Measurements from ENCODE around the gene CGNL1.
A peak's percentile ranks its signal among the peaks of the same experiment; 100 is the strongest.

CGNL1 gene

GRCh38 chr15:57551715-57552677, 175.7 kb downstream of the CGNL1 start:
- peak; percentile 73 for DNase-seq (ENCODE audit: low spot score)
- H3K4me1 ChIP-seq (ENCODE audit: control insufficient read depth in 2 of 2, insufficient read depth in 1 of 2, low read depth in 1 of 2, low read length in 2 of 2) = peaks cover 16 to 31% of the 10 kb centered on the region in 2 donors

GRCh38 chr15:57552678-57553334, 176.5 kb downstream of the CGNL1 start:
- no peak overlapping the region for H3K23ac ChIP-seq (ENCODE audit: low read depth, low read length, poor library complexity)
- H4K91ac ChIP-seq (ENCODE audit: low read depth, low read length, poor library complexity) = no peak overlapping the region
- H3K4me1 ChIP-seq (ENCODE audit: control insufficient read depth in 2 of 2, insufficient read depth in 1 of 2, low read depth in 1 of 2, low read length in 2 of 2) = peaks cover 13 to 25% of the 10 kb centered on the region in 2 donors
- no peak overlapping the region for H2BK15ac ChIP-seq (ENCODE audit: low read length)
- no peak overlapping the region for H3K4me3 ChIP-seq (ENCODE audit: low read length in 2 of 2)
- H3K18ac ChIP-seq (ENCODE audit: low read length) = peak overlapping the region; percentile 65
- no peak overlapping the region for H3K4me2 ChIP-seq (ENCODE audit: insufficient read depth, low read length, poor library complexity, severe bottlenecking)
- H2BK12ac ChIP-seq (ENCODE audit: low read length) = peak overlapping the region; percentile 5
- no peaks in the 10 kb centered on the region for H3K9me3 ChIP-seq (replicated peaks in 1 of 2; ENCODE audit: control insufficient read depth in 2 of 2, insufficient read depth in 1 of 2, low read depth in 1 of 2, low read length in 2 of 2)
- H3K4ac ChIP-seq (ENCODE audit: low read length) = no peak overlapping the region
- H3K36me3 ChIP-seq (replicated peaks in 1 of 2; ENCODE audit: control insufficient read depth in 2 of 2, insufficient read depth in 2 of 2, low read length in 2 of 2) = no peaks in the 10 kb centered on the region
- H4K8ac ChIP-seq (ENCODE audit: low read depth, low read length) = no peak overlapping the region
- H3K9ac ChIP-seq (ENCODE audit: low read depth, low read length, poor library complexity) = no peak overlapping the region
- no peak overlapping the region for H2AK5ac ChIP-seq (ENCODE audit: low read depth, low read length)
- H2BK5ac ChIP-seq (ENCODE audit: low read length) = no peak overlapping the region
- peak overlapping the region; percentile 4 for H2BK120ac ChIP-seq (ENCODE audit: low read depth, low read length)
- H2AFZ ChIP-seq (ENCODE audit: low read length) = no peak overlapping the region
- H3K27ac ChIP-seq (replicated peaks; ENCODE audit: low read length) = peak overlapping the region; percentile 91
- no peaks in the 10 kb centered on the region for H3K27me3 ChIP-seq (ENCODE audit: control insufficient read depth in 3 of 3, insufficient read depth in 3 of 3, low read depth in 1 of 3, low read length in 3 of 3)
- no peak for DNase-seq (ENCODE audit: low spot score)
- WGBS, 2 donors (ENCODE audit: extremely low coverage in 2 of 2, insufficient read length in 2 of 2, insufficient replicate concordance in 1 of 2) = no CpG with 5 or more reads among the region's 8 CpGs
- H3K14ac ChIP-seq (ENCODE audit: low read length) = no peak overlapping the region
- no peaks in the 10 kb centered on the region for H3K79me1 ChIP-seq (ENCODE audit: low read depth, low read length)

More at GRCh38 chr15:57551715-57552677, 175.7 kb downstream of the CGNL1 start:
- Histone ChIP-seq H2BK5ac (ENCODE audit: low read length) (no peak overlapping the region), H3K18ac (ENCODE audit: low read length) (peak overlapping the region; percentile 54), H4K91ac (ENCODE audit: low read depth, low read length, poor library complexity) (no peak overlapping the region), H3K9me3 (replicated peaks in 1 of 2; ENCODE audit: control insufficient read depth in 2 of 2, insufficient read depth in 1 of 2, low read depth in 1 of 2, low read length in 2 of 2) (no peaks in the 10 kb centered on the region), H4K8ac (ENCODE audit: low read depth, low read length) (no peak overlapping the region), H3K79me1 (ENCODE audit: low read depth, low read length) (no peaks in the 10 kb centered on the region), H3K14ac (ENCODE audit: low read length) (no peak overlapping the region), H2AFZ (ENCODE audit: low read length) (peak overlapping the region; percentile 72), H3K4ac (ENCODE audit: low read length) (no peak overlapping the region), H2BK120ac (ENCODE audit: low read depth, low read length) (no peak overlapping the region), H3K27me3 (ENCODE audit: control insufficient read depth in 3 of 3, insufficient read depth in 3 of 3, low read depth in 1 of 3, low read length in 3 of 3) (no peaks in the 10 kb centered on the region), H3K9ac (ENCODE audit: low read depth, low read length, poor library complexity) (no peak overlapping the region), H3K36me3 (replicated peaks in 1 of 2; ENCODE audit: control insufficient read depth in 2 of 2, insufficient read depth in 2 of 2, low read length in 2 of 2) (no peaks in the 10 kb centered on the region), H3K4me2 (ENCODE audit: insufficient read depth, low read length, poor library complexity, severe bottlenecking) (no peak overlapping the region), H2BK15ac (ENCODE audit: low read length) (no peak overlapping the region), H2BK12ac (ENCODE audit: low read length) (no peak overlapping the region), H3K4me3 (ENCODE audit: low read length in 2 of 2) (no peak overlapping the region), H2AK5ac (ENCODE audit: low read depth, low read length) (no peak overlapping the region), H3K27ac (replicated peaks; ENCODE audit: low read length) (peak overlapping the region; percentile 91), H3K23ac (ENCODE audit: low read depth, low read length, poor library complexity) (no peak overlapping the region)
- WGBS, 2 donors (ENCODE audit: extremely low coverage in 2 of 2, insufficient read length in 2 of 2, insufficient replicate concordance in 1 of 2) = no CpG with 5 or more reads among the region's 16 CpGs

- no peak overlapping the region for H4K8ac ChIP-seq (ENCODE audit: low read depth, low read length)
- peaks cover 13 to 25% of the 10 kb centered on the region in 2 donors for H3K4me1 ChIP-seq (ENCODE audit: control insufficient read depth in 2 of 2, insufficient read depth in 1 of 2, low read depth in 1 of 2, low read length in 2 of 2)
- H4K91ac ChIP-seq (ENCODE audit: low read depth, low read length, poor library complexity) = no peak overlapping the region
- no peak for DNase-seq (ENCODE audit: low spot score)
- H2BK120ac ChIP-seq (ENCODE audit: low read depth, low read length) = no peak overlapping the region
- no peak overlapping the region for H2BK5ac ChIP-seq (ENCODE audit: low read length)
- WGBS, 2 donors (ENCODE audit: extremely low coverage in 2 of 2, insufficient read length in 2 of 2, insufficient replicate concordance in 1 of 2) = no CpG with 5 or more reads among the region's 5 CpGs
- H3K23ac ChIP-seq (ENCODE audit: low read depth, low read length, poor library complexity) = no peak overlapping the region
- no peaks in the 10 kb centered on the region for H3K79me1 ChIP-seq (ENCODE audit: low read depth, low read length)
- H2AFZ ChIP-seq (ENCODE audit: low read length) = no peak overlapping the region
- no peaks in the 10 kb centered on the region for H3K9me3 ChIP-seq (replicated peaks in 1 of 2; ENCODE audit: control insufficient read depth in 2 of 2, insufficient read depth in 1 of 2, low read depth in 1 of 2, low read length in 2 of 2)
- H3K14ac ChIP-seq (ENCODE audit: low read length) = no peak overlapping the region
- no peak overlapping the region for H3K4me3 ChIP-seq (ENCODE audit: low read length in 2 of 2)
- H3K27me3 ChIP-seq (ENCODE audit: control insufficient read depth in 3 of 3, insufficient read depth in 3 of 3, low read depth in 1 of 3, low read length in 3 of 3) = no peaks in the 10 kb centered on the region
- H2BK12ac ChIP-seq (ENCODE audit: low read length) = peak overlapping the region; percentile 60
- H2BK15ac ChIP-seq (ENCODE audit: low read length) = peak overlapping the region; percentile 51
- peak overlapping the region; percentile 21 for H2AK5ac ChIP-seq (ENCODE audit: low read depth, low read length)
- peak overlapping the region; percentile 89 for H3K18ac ChIP-seq (ENCODE audit: low read length)
- no peak overlapping the region for H3K27ac ChIP-seq (replicated peaks; ENCODE audit: low read length)
- no peak overlapping the region for H3K4ac ChIP-seq (ENCODE audit: low read length)
- H3K9ac ChIP-seq (ENCODE audit: low read depth, low read length, poor library complexity) = no peak overlapping the region
- H3K36me3 ChIP-seq (replicated peaks in 1 of 2; ENCODE audit: control insufficient read depth in 2 of 2, insufficient read depth in 2 of 2, low read length in 2 of 2) = no peaks in the 10 kb centered on the region
- H3K4me2 ChIP-seq (ENCODE audit: insufficient read depth, low read length, poor library complexity, severe bottlenecking) = no peak overlapping the region
Observed at GRCh38 chr15:57553526-57553925, 177.2 kb downstream of the CGNL1 start.
